GM19467 (cell line): ENCODE data around the gene ZFAND5.
A peak's percentile ranks its signal among the peaks of the same experiment; 100 is the strongest.

Source experiments
- ATAC-seq: cut with Tn5 transposase; IDR thresholded peaks from one replicate; pipeline ENCODE4 v1.9.1; 2021; ENCODE audit warnings: mild to moderate bottlenecking, moderate library complexity; ENCODE audit not compliant: unreplicated experiment

ZFAND5 gene

GRCh38 chr9:72364679-72365524, at the start of gene ZFAND5:
Gene ZFAND5, minus strand, starts transcription at chr9:72365208. Its CDS starts 4,430 bp downstream, at chr9:72360778.
- ATAC-seq, result peak; percentile 86

GRCh38 chr9:72412483-72413040, 47.6 kb upstream of the ZFAND5 start:
- no peak for ATAC-seq

- ATAC-seq, result no peak
Observed at GRCh38 chr9:72410214-72410613, 45.2 kb upstream of the ZFAND5 start.

GRCh38 chr9:72407114-72407513, 42.1 kb upstream of the ZFAND5 start:
- no peak for ATAC-seq

GRCh38 chr9:72402744-72403143, 37.7 kb upstream of the ZFAND5 start:
- ATAC-seq, result no peak

- no peak for ATAC-seq
Observed at GRCh38 chr9:72401396-72401795, 36.4 kb upstream of the ZFAND5 start.

- no peak for ATAC-seq
Observed at GRCh38 chr9:72400866-72401265, 35.9 kb upstream of the ZFAND5 start.

- no peak for ATAC-seq
Observed at GRCh38 chr9:72399391-72399790, 34.4 kb upstream of the ZFAND5 start.

GRCh38 chr9:72396247-72397091, 31.5 kb upstream of the ZFAND5 start:
- no peak for ATAC-seq

- ATAC-seq, result no peak
Observed at GRCh38 chr9:72394066-72394465, 29.1 kb upstream of the ZFAND5 start.

- ATAC-seq, result no peak
Observed at GRCh38 chr9:72390907-72391306, 25.9 kb upstream of the ZFAND5 start.

GRCh38 chr9:72386186-72386585, 21.2 kb upstream of the ZFAND5 start:
- no peak for ATAC-seq

GRCh38 chr9:72384710-72385485, 19.9 kb upstream of the ZFAND5 start:
- ATAC-seq, result no peak

- no peak for ATAC-seq
Observed at GRCh38 chr9:72383978-72384709, 19.1 kb upstream of the ZFAND5 start.

- ATAC-seq, result no peak
Observed at GRCh38 chr9:72382405-72382804, 17.4 kb upstream of the ZFAND5 start.

GRCh38 chr9:72377041-72377440, 12.0 kb upstream of the ZFAND5 start:
- ATAC-seq, result no peak

- ATAC-seq, result no peak
Observed at GRCh38 chr9:72371151-72371550, 6.1 kb upstream of the ZFAND5 start.

GRCh38 chr9:72365525-72366256, 683 bp upstream of the ZFAND5 start:
- peak; percentile 34 for ATAC-seq

- peak; percentile 38 for ATAC-seq
Observed at GRCh38 chr9:72363908-72364678, 915 bp downstream of the ZFAND5 start.
